Measurements from ENCODE around the gene NDUFS1. TPM values are rescaled to one million over a fixed set of nuclear protein-coding genes. Genes with fewer than 3 reads are reported as not detected.
A peak's percentile ranks its signal among the peaks of the same experiment; 100 is the strongest.
"Not testable (repeated sequence)": the region's sequence is repeated elsewhere in the genome, so short reads cannot be mapped to it uniquely, and the experiment has no call there.

NDUFS1 gene
- total and polyA plus RNA-seq, 2 of the 4 experiments (the other 2 are of a cell fraction): 72.1 to 118 TPM

DNA sequence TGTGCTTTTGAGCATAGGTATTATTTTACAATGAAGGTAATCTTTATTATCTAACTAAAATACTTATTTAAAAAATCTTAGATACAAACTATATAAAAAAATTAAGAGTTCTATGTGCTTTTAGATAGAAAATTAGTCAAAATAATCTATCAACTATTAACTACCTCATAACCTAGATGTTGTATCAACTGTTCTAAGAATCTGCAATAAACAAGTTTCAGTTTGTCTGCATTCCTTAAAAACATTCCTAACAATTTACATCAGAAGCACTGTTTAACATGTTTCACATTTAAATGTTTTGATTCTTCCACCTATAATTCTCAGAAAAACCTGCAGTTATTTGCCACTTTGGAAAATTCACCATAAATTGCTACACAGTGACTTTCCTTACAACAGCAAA is 33.3 kb downstream of the NDUFS1 start:
- in situ Hi-C loops (cut with MboI; ENCODE audit: low sequenced_read_pairs) (no loop called here), intact Hi-C loops (cut with micrococcal nuclease) (no loop called here), dilution Hi-C loops (cut with HindIII; ENCODE audit: low sequenced_read_pairs, unreplicated experiment) (no loop called here)
- no peaks in the 10 kb centered on the region for H3K27me3 ChIP-seq (ENCODE audit: control insufficient read depth, insufficient read depth, low read length)
- H4K5ac ChIP-seq (ENCODE audit: low read depth, low read length): no peak overlapping the region
- no peak overlapping the region for H3K4me2 ChIP-seq (ENCODE audit: low read depth, low read length)
- no peak overlapping the region for H4K8ac ChIP-seq (ENCODE audit: low read depth in 2 of 2, low read length in 2 of 2)
- H3K79me1 ChIP-seq (ENCODE audit: low read depth in 1 of 2, low read length in 2 of 2): 0 out of 4 replicates have a peak, but pooled peaks cover 0 to 2% of the 10 kb centered on the region in 2 experiments
- H2AK9ac ChIP-seq (replicated peaks; ENCODE audit: low read depth, low read length, poor library complexity): no peak overlapping the region
- no peak overlapping the region for H2BK20ac ChIP-seq (ENCODE audit: low read depth, low read length)
- ChIA-PET CTCF (no interaction called here), POLR2A (ENCODE audit: unreplicated experiment) (no interaction called here)
- peak overlapping the region; percentile 53 for H2BK5ac ChIP-seq (ENCODE audit: low read depth, low read length, poor library complexity, severe bottlenecking)
- peaks cover 36% of the 10 kb centered on the region for H3K36me3 ChIP-seq (ENCODE audit: control insufficient read depth, insufficient read depth, low read length)
- H3K27ac ChIP-seq (ENCODE audit: insufficient read depth, low read length): no peak overlapping the region
- H3K9me3 ChIP-seq (ENCODE audit: control insufficient read depth, insufficient read depth, low read length): no peaks in the 10 kb centered on the region
- no peaks in the 10 kb centered on the region; the same call in 1 of the 2 replicates for H3K4me1 ChIP-seq (ENCODE audit: control insufficient read depth, insufficient read depth, low read length)
- H2BK15ac ChIP-seq (ENCODE audit: low read depth, low read length): no peak overlapping the region
- no peaks in the 10 kb centered on the region for H4K20me1 ChIP-seq (ENCODE audit: insufficient read depth, low read length)
- ATAC-seq (ENCODE audit: low read depth) (peak; percentile 78), DNase-seq (peak; percentile 12)
- no peak overlapping the region for H2AK5ac ChIP-seq (ENCODE audit: low read depth, low read length)
- no peak overlapping the region for H3K56ac ChIP-seq (ENCODE audit: extremely low read depth, insufficient read depth, low read length)
- no peak overlapping the region for H4K91ac ChIP-seq (ENCODE audit: insufficient read depth, low read depth, low read length)
- H3K14ac ChIP-seq (replicated peaks; ENCODE audit: low read depth, low read length): no peak overlapping the region
- no peak overlapping the region for H3K4ac ChIP-seq (ENCODE audit: low read depth, low read length)
- H3K9me1 ChIP-seq (ENCODE audit: insufficient read depth, low read length): no peaks in the 10 kb centered on the region
- H2AFZ ChIP-seq (replicated peaks; ENCODE audit: low read length, poor library complexity): no peak overlapping the region
- no peak overlapping the region for H3K9ac ChIP-seq (ENCODE audit: low read depth, low read length)
- H2BK120ac ChIP-seq (ENCODE audit: low read depth, low read length): no peak overlapping the region
- no peak overlapping the region for H3K4me3 ChIP-seq (ENCODE audit: insufficient read depth, low read depth, low read length)
- no peak overlapping the region for H3K23ac ChIP-seq (ENCODE audit: low read depth, low read length)
- H3K18ac ChIP-seq (ENCODE audit: low read depth, low read length): no peak overlapping the region
- TF ChIP-seq POLR2A (IDR thresholded peaks at IDR 0.05; ENCODE audit: low read depth, low read length) (no peak), SMC3 (IDR thresholded peaks at IDR 0.05; ENCODE audit: low read depth, low read length) (no peak), RCOR1 (IDR thresholded peaks at IDR 0.05; ENCODE audit: insufficient replicate concordance, low read length) (no peak), MAZ (IDR thresholded peaks at IDR 0.05; ENCODE audit: borderline replicate concordance, low read depth, low read length) (no peak), BHLHE40 (IDR thresholded peaks at IDR 0.05; ENCODE audit: low read depth, low read length) (no peak), FOS (IDR thresholded peaks at IDR 0.05; ENCODE audit: low read depth, low read length) (no peak), CEBPB (IDR thresholded peaks at IDR 0.05; ENCODE audit: low read depth, low read length) (no peak)
- BruUV-seq (replicated peaks): no TSS peak

DNA sequence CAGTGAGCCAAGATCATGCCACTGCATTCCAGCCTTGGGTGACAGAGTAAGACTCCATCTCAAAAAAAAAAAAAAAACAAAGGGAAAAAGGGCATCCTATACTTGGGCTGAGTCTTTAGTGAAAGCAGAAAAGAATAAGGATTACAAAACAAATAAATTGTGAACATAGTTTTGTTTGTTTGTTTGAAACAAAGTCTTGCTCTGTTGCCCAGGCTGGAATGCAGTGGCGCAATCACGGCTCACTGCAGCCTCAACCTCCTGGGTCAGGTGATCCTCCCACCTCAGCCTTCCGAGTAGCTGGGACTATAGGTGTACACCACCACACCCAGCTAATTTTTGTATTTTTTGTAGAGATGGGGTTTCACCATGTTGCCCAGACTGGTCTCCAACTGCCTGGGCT is 36.7 kb downstream of the NDUFS1 start:
- intact Hi-C loops (cut with micrococcal nuclease); in situ Hi-C loops (cut with MboI; ENCODE audit: low sequenced_read_pairs); H3K14ac ChIP-seq (replicated peaks; ENCODE audit: low read depth, low read length); H4K91ac ChIP-seq (ENCODE audit: insufficient read depth, low read depth, low read length); DNase-seq; H2AK5ac ChIP-seq (ENCODE audit: low read depth, low read length); H3K18ac ChIP-seq (ENCODE audit: low read depth, low read length); H2BK5ac ChIP-seq (ENCODE audit: low read depth, low read length, poor library complexity, severe bottlenecking); H3K79me1 ChIP-seq (ENCODE audit: low read depth in 1 of 2, low read length in 2 of 2); POLR2A ChIA-PET (ENCODE audit: unreplicated experiment); H4K20me1 ChIP-seq (ENCODE audit: insufficient read depth, low read length); H3K4ac ChIP-seq (ENCODE audit: low read depth, low read length); H2AK9ac ChIP-seq (replicated peaks; ENCODE audit: low read depth, low read length, poor library complexity); H3K56ac ChIP-seq (ENCODE audit: extremely low read depth, insufficient read depth, low read length); H2BK15ac ChIP-seq (ENCODE audit: low read depth, low read length); H3K23ac ChIP-seq (ENCODE audit: low read depth, low read length); H3K4me2 ChIP-seq (ENCODE audit: low read depth, low read length); CTCF ChIA-PET; H4K5ac ChIP-seq (ENCODE audit: low read depth, low read length); H3K9me1 ChIP-seq (ENCODE audit: insufficient read depth, low read length); H3K9me3 ChIP-seq (ENCODE audit: control insufficient read depth, insufficient read depth, low read length); H3K27ac ChIP-seq (ENCODE audit: insufficient read depth, low read length); BruUV-seq (replicated peaks); H3K4me3 ChIP-seq (ENCODE audit: insufficient read depth, low read depth, low read length); H3K4me1 ChIP-seq (ENCODE audit: control insufficient read depth, insufficient read depth, low read length); H4K8ac ChIP-seq (ENCODE audit: low read depth in 2 of 2, low read length in 2 of 2); H2BK20ac ChIP-seq (ENCODE audit: low read depth, low read length); ATAC-seq (ENCODE audit: low read depth); dilution Hi-C loops (cut with HindIII; ENCODE audit: low sequenced_read_pairs, unreplicated experiment); H2AFZ ChIP-seq (replicated peaks; ENCODE audit: low read length, poor library complexity); H2BK120ac ChIP-seq (ENCODE audit: low read depth, low read length); H3K9ac ChIP-seq (ENCODE audit: low read depth, low read length); H3K27me3 ChIP-seq (ENCODE audit: control insufficient read depth, insufficient read depth, low read length): not testable (repeated sequence)
- whole genome bisulfite sequencing, 2 experiments (ENCODE audit: extremely low coverage in 2 of 2, insufficient read length in 1 of 2): no CpG with 5 or more reads among the region's 3 CpGs
- H3K36me3 ChIP-seq (ENCODE audit: control insufficient read depth, insufficient read depth, low read length): peaks cover 39% of the 10 kb centered on the region

Data from IMR-90 (cell line).